HG03066 (cell line): ENCODE measurements around the gene CIC.
"Not testable (repeated sequence)": the region's sequence is repeated elsewhere in the genome, so short reads cannot be mapped to it uniquely, and the experiment has no call there.

Experiments used
- ATAC-seq: cut with Tn5 transposase; IDR thresholded peaks from one replicate; pipeline ENCODE4 v1.9.1; 2021; ENCODE audit warnings: low read depth; ENCODE audit not compliant: unreplicated experiment

Gene CIC

GRCh38 chr19:42327381-42327780 lies 58.3 kb downstream of the CIC start:
- ATAC-seq: no peak

DNA sequence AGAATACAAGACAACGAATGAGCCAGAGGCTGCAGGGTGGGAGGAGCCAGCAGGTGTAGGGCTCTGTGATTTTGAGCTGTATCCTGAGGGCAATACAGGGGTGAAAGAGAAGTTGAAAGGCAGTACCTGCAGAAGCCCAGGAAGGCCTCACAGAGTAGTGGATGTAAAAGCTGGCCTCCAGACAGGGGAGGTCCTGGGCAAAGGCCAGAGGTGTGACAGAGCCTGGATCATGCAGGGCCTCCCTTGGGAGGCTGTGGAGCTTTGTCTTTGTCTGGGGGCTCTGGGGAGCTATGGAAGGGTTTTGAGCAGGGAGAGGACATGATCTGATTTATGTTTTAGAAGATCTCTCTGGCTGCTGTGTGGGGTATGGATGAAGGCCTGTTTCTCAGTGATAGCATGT lies 59.1 kb downstream of the CIC start:
- no peak for ATAC-seq

- no peak for ATAC-seq
These were observed 59.8 kb downstream of the CIC start for GRCh38 chr19:42328854-42329253.

GRCh38 chr19:42330241-42330711 lies 61.2 kb downstream of the CIC start:
- no peak for ATAC-seq

DNA sequence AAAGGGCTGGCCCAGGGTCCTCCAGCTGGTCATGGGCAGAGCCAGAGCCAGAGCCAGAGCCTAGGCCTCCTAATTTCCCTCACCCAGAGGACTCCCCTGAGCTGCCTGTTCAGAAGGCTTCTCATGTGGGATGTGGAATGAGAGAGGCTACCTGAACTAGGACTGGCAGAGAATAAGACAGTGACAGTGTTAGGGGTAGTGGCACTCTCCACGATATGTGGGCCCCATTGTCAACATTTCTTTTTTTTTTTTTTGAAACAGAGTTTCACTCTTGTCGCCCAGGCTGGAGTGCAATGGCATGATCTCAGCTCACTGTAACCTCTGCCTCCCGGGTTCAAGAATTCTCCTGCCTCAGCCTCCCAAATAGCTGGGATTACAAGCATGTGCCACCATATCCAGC lies 62.3 kb downstream of the CIC start:
- ATAC-seq: not testable (repeated sequence)

DNA sequence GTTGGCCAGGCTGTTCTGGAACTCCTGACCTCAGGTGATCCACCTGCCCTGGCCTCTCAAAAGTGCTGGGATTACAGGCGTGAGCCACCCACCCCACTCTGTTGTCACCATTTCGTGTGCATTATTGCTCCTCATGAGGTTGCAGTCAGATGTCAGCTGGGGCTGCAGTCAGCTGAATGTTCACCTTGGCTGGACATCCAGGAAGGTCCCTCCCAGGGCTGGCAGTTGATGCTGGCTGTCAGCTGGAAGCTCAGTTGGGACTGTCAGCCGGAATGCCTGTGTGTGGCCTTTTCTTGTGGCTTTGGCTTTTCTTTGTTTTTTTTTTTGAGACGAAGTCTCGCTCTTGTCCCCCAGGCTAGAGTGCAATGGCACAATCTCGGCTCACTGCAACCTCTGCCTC lies 63.0 kb downstream of the CIC start:
- no peak for ATAC-seq

- no peak for ATAC-seq
These were observed 64.0 kb downstream of the CIC start for GRCh38 chr19:42333018-42333417.

DNA sequence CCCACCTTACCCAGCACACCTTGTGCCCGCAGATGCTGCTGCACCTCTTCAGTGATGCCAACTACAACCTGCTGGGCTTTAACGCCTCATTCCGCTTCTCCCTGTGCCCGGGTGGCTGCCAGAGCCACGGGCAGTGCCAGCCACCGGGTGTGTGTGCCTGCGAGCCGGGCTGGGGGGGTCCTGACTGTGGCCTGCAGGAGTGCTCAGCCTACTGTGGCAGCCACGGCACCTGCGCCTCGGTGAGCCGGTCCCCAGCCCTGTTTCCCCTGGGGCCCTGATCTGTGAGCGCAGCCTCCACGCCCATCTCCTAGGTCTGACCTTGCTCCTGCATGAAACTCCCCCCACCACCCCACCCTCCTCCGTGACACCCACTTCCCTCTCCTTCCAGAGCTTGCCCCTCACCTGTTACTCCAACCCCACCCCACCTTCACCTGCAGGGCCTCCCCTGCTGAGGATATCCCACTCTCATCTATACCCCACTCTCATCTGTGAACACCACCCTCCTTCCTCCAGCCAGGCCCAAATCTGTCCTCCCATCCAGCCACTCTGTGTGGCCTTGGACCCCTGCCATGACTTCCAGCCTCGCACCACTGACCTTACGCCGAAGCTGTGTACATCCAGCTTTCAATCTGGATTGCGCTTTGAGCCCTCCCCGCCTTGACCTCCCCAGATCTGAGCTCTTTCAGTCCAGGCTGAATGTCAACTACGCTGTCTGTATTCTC lies 65.1 kb downstream of the CIC start:
- ATAC-seq: no peak

GRCh38 chr19:42334697-42335373 lies 65.8 kb downstream of the CIC start:
- ATAC-seq: no peak

DNA sequence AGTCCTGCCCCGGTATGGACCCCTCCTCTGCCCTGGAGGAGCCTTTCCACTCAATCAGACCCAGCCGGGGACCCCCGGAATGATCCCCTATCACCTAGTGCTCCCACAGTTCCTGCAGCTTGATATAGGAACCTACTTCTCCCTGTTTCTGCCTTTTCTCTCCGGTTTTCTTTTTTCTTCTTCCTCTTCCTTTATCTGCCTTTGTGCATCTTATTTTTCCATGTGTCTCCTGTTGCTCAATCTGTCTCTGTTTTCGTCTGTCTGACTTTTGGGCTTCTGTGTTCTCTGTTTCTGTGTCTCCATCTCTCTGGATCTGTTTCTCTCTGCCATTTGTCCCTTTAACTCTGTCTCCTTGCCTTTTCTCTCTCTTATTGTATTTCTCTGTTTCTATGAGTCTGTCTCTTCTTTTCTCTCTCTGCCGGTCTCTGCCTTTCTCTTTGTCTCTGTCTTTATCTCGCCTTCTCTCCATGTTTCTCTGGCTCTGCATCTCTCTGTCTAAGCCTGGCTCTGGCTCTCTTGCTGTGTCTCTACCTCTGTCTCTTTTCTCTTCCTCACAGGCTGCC lies 66.4 kb downstream of the CIC start:
- ATAC-seq: no peak

DNA sequence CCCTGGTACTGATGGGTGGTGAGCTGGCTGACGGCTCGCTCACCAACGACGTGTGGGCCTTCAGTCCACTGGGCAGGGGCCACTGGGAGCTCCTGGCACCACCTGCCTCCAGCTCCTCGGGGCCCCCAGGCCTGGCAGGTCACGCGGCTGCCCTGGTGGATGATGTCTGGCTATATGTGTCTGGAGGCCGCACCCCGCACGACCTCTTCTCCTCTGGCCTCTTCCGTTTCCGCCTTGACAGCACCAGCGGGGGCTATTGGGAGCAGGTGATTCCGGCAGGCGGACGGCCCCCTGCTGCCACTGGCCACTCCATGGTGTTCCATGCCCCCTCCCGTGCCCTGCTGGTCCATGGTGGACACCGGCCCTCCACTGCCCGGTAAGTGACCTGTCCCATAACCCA lies 66.9 kb downstream of the CIC start:
- no peak for ATAC-seq

DNA sequence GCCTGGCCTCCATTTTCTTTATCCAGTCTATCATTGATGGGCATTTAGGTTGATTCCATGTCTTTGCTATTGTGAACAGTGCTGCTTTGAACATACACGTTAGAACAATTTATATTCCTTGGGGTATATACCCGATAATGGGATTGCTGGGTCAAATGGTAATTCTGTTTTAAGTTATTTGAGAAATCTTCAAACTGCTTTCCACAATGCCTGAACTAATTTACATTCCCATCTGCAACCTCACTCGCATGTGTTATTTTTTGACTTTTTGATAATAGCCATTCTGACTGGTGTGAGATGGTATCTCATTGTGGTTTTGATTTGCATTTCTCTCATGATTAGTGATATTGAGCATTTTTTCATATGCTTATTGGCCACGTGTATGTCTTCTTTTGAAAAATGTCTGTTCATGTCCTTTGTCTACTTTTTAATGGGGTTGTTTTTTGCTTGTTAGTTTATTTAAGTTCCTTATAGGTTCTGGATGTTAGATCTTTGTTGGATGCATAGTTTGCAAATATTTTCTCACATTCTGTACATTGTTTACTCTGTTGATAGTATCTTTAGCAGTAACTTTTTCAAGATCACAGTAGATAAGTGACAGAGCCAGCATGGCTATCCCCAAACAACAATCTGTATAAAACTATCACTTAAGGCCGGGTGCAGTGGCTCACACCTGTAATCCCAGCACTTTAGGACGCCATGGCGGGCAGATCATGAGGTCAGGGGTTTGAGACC lies 70.2 kb downstream of the CIC start:
- not testable (repeated sequence) for ATAC-seq

GRCh38 chr19:42339922-42340321 lies 70.9 kb downstream of the CIC start:
- ATAC-seq: not testable (repeated sequence)

DNA sequence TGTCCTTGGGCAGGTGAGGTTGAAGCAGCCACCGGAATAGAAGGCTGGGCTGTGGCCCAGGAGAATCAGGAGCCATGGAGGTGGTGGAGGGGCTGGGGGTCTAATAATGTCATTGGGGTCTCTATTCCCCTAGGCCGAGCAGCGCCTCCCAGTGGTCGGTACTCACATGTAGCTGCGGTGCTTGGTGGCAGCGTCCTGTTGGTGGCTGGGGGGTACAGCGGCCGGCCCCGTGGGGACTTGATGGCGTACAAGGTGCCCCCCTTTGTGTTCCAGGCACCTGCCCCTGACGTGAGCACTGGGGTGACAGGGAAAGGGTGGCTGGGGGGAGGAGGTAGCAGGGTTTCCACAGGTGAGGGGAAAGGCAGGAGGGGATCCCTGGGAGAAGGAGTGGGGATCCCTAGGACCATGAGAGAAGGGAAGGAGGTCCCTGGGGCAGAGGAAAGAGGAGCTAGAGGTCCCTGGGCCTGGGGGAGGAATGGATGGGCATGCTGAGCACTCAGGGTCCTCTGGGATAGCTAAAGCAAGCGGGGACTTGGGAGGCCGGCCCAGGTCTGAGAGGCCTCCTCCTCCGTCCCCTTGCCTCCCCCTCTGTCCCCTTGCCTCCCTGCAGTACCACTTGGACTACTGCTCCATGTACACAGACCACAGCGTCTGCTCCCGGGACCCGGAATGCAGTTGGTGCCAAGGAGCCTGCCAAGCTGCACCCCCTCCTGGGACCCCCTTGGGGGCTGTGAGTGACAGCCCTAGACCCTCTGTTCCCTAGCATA lies 74.5 kb downstream of the CIC start:
- no peak for ATAC-seq

- no peak for ATAC-seq
These were observed 75.4 kb downstream of the CIC start for GRCh38 chr19:42344336-42344893.
